Measurements from ENCODE around the gene TMED3. TPM values are rescaled to one million over a fixed set of nuclear protein-coding genes. Genes with fewer than 3 reads are reported as not detected.

Gene TMED3
- total and polyA plus RNA-seq, 2 experiments from 2014 or later = 178 to 204 TPM

- H2AFZ ChIP-seq = no peak overlapping the region
- peaks cover 10% of the 10 kb centered on the region for H3K79me2 ChIP-seq
- no peak overlapping the region for H3K4me3 ChIP-seq
- H3K9me3 ChIP-seq (ENCODE audit: low read depth) = no peaks in the 10 kb centered on the region
- no peaks in the 10 kb centered on the region for H3K36me3 ChIP-seq (replicated peaks; ENCODE audit: insufficient read depth, low read depth)
- TF ChIP-seq CTCF (IDR thresholded peaks at IDR 0.05; ENCODE audit: poor library complexity) (no peak), EZH2 (IDR thresholded peaks at IDR 0.05; ENCODE audit: borderline replicate concordance) (no peak)
- no peak overlapping the region for H3K27ac ChIP-seq
- H3K9me2 ChIP-seq (replicated peaks; ENCODE audit: insufficient read depth) = no peaks in the 10 kb centered on the region
- peaks cover 9% of the 10 kb centered on the region for H3K4me1 ChIP-seq (ENCODE audit: insufficient read depth)
- no peak overlapping the region for H3K4me2 ChIP-seq
- 62% methylated on average over 4 of the region's 4 CpGs for WGBS (ENCODE audit: low lambda C conversion rate, missing lambda C conversion rate)
- H4K20me1 ChIP-seq (ENCODE audit: insufficient read depth, poor library complexity, severe bottlenecking) = no peaks in the 10 kb centered on the region
- peaks cover 69% of the 10 kb centered on the region for H3K27me3 ChIP-seq
- DNase-seq (ENCODE audit: low spot score) = no peak
Observed at GRCh38 chr15:79307251-79307650, 3.7 kb upstream of the TMED3 start.

- no peak for TF ChIP-seq EZH2phosphoT487 (IDR thresholded peaks at IDR 0.05; ENCODE audit: low read depth, severe bottlenecking, unreplicated experiment)
- no peak for TF ChIP-seq EZH2 (IDR thresholded peaks at IDR 0.05; ENCODE audit: borderline replicate concordance)
- TF ChIP-seq CTCF (IDR thresholded peaks at IDR 0.05; ENCODE audit: poor library complexity) = no peak
- 59% methylated on average over 2 of the region's 2 CpGs for WGBS (ENCODE audit: low lambda C conversion rate, missing lambda C conversion rate)
- Histone ChIP-seq H3K9me2 (replicated peaks; ENCODE audit: insufficient read depth) (no peaks in the 10 kb centered on the region), H3K79me2 (peaks cover 26% of the 10 kb centered on the region), H3K27me3 (peaks cover 53% of the 10 kb centered on the region), H3K36me3 (replicated peaks; ENCODE audit: insufficient read depth, low read depth) (no peaks in the 10 kb centered on the region), H3K4me3 (no peak overlapping the region), H3K9me3 (ENCODE audit: low read depth) (no peaks in the 10 kb centered on the region), H4K20me1 (ENCODE audit: insufficient read depth, poor library complexity, severe bottlenecking) (no peaks in the 10 kb centered on the region), H3K4me1 (ENCODE audit: insufficient read depth) (peaks cover 10% of the 10 kb centered on the region), H3K27ac (no peak overlapping the region), H2AFZ (no peak overlapping the region), H3K4me2 (no peak overlapping the region)
- no peak for DNase-seq (ENCODE audit: low spot score)
Observed at GRCh38 chr15:79308874-79309273, 2.0 kb upstream of the TMED3 start.

- peaks cover 40% of the 10 kb centered on the region for H3K79me2 ChIP-seq
- H2AFZ ChIP-seq = peak overlapping the region; percentile 69
- no peak overlapping the region for H3K27ac ChIP-seq
- H3K27me3 ChIP-seq = peaks cover 37% of the 10 kb centered on the region
- H3K4me2 ChIP-seq = peak overlapping the region; percentile 96
- H3K9me3 ChIP-seq (ENCODE audit: low read depth) = no peaks in the 10 kb centered on the region
- H3K9me2 ChIP-seq (replicated peaks; ENCODE audit: insufficient read depth) = no peaks in the 10 kb centered on the region
- TF ChIP-seq EZH2phosphoT487 (IDR thresholded peaks at IDR 0.05; ENCODE audit: low read depth, severe bottlenecking, unreplicated experiment) (no peak), CTCF (IDR thresholded peaks at IDR 0.05; ENCODE audit: poor library complexity) (no peak), EZH2 (IDR thresholded peaks at IDR 0.05; ENCODE audit: borderline replicate concordance) (no peak)
- H3K4me3 ChIP-seq = peak overlapping the region; percentile 90
- no peaks in the 10 kb centered on the region for H3K36me3 ChIP-seq (replicated peaks; ENCODE audit: insufficient read depth, low read depth)
- no peak for DNase-seq (ENCODE audit: low spot score)
- peaks cover 10% of the 10 kb centered on the region for H3K4me1 ChIP-seq (ENCODE audit: insufficient read depth)
- H4K20me1 ChIP-seq (ENCODE audit: insufficient read depth, poor library complexity, severe bottlenecking) = no peaks in the 10 kb centered on the region
- 2% methylated on average over 15 of the region's 17 CpGs for WGBS (ENCODE audit: low lambda C conversion rate, missing lambda C conversion rate)
Observed at GRCh38 chr15:79310612-79310984, 314 bp upstream of the TMED3 start.

Measured in hepatocyte (in vitro differentiated cells).